GM19193 (cell line): Measurements from ENCODE around the gene PPP2R5E.

Source experiments
- POLR2A ChIP-seq: IDR thresholded peaks from 4 replicates; pipeline ENCODE4 v1.6.1; 2011; ENCODE audit not compliant: insufficient read depth, insufficient read length; ENCODE audit errors: extremely low read depth

PPP2R5E gene

DNA sequence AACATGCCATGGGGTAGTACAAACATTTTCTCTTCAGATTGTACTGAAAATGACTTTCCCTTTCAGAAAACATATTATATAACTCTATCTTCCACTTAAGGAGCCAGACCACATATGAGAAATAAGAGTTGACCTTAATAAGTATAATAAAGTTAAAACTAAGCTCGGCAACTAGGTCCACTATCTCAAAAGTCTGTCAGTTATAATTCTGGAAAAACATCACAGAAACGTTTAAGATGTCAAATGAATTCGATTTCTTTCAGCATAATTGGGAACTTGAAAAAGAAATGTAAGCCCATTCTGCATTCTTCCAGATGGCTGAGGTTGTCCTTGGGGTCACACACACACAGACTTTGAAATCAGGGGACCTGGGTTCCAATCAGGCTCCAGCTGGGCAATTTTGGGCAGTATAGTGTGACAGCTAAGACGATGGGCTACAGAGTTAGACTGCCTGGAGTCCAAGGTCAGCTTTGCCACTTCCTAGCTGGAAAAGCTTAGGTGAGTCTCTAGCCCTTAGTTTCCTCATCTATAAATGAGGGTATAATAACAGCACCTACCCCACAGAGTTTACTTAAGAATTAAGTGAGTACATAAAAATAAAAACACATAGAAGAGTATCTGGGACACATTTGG lies 75.6 kb downstream of the PPP2R5E start:
- no peak for TF ChIP-seq POLR2A

- no peak for TF ChIP-seq POLR2A
Observed at GRCh38 chr14:63465347-63465746, 77.8 kb downstream of the PPP2R5E start.

GRCh38 chr14:63460680-63461369 lies 82.4 kb downstream of the PPP2R5E start:
- TF ChIP-seq POLR2A, result no peak

DNA sequence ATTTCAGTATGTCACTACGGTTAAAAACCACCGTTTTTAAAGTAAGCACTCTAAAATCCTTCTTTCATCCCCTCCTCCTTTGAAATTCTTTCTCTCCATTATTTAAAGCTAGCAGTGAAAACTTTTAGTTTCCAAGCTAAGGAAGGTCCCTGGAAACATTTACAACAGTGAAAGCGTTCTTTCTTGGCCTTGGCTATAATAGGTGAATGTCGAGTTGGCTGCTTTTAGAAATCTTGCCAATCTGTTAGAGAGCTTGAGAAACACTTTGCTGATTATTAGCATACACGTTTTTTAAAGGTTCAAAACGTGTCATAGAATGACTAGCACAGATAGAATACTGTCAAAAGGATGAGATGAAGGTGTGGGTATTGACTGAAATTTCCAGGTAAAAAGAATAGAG lies 83.4 kb downstream of the PPP2R5E start:
- TF ChIP-seq POLR2A, result no peak

- no peak for TF ChIP-seq POLR2A
Observed at GRCh38 chr14:63457498-63457897, 85.7 kb downstream of the PPP2R5E start.

- no peak for TF ChIP-seq POLR2A
Observed at GRCh38 chr14:63454863-63455622, 88.1 kb downstream of the PPP2R5E start.

- no peak for TF ChIP-seq POLR2A
Observed at GRCh38 chr14:63454436-63454835, 88.7 kb downstream of the PPP2R5E start.

DNA sequence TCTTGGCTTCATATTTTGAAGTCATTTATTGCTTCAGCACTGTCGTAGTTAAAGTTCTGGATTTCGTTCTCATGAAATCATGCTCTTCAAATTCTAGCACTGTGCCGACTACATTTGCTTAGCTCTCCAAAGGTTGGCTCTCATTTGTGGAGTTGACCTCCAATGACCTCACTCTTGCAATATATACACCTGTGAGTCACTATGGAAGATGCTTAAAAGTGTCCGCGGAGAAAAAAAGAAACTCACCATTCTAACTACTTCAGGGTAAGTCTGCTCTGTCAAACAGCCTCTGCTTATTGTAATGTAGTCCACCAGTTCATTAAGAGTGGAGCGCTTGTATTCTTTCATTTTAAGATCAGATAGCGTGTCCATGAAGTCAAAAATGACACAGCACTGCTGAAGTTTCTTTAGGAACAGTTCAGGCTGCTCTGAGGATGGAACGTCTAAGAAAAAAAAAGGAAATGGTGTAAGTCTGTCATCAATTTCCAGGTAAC lies 89.7 kb downstream of the PPP2R5E start:
- TF ChIP-seq POLR2A, result no peak

DNA sequence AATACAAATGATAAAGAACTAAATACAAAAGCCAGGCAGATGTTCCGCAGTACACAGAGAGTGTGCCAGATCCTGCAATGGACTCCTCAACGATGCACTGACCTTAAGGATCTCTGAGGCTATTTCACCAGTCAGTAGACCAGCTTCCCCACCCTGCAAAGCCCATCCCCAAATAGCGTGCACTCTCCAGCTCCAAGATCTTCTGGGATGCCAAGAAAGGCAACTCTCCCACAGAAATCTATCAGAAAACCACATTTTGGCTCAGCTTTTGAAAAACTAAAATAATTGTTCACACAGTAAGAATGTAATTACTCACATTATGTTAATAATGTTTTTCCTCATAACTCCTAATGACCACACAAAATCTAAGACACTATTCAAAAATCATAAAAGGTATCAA lies 90.4 kb downstream of the PPP2R5E start:
- no peak for TF ChIP-seq POLR2A

DNA sequence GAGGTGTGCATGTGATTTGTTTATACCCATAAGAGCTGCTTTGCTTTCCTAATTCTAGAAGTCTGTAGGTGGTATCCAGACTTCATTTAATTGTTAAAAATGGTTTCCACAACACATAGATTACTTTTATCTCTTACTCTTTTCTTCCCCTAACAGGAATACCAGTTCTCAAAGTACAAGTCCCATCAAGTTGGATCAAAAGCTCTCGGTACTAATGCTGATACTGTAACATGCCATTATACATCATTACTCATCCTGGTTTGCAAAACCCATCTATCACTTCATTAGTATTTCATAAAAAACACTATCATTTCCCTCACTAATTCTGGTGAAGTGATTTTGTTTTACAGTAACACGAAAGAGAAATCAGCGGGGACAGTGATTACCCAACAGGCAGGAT lies 94.3 kb downstream of the PPP2R5E start:
- no peak for TF ChIP-seq POLR2A

- TF ChIP-seq POLR2A, result no peak
Observed at GRCh38 chr14:63444588-63444987, 98.6 kb downstream of the PPP2R5E start.

- no peak for TF ChIP-seq POLR2A
Observed at GRCh38 chr14:63443988-63444387, 99.2 kb downstream of the PPP2R5E start.

- TF ChIP-seq POLR2A, result no peak
Observed at GRCh38 chr14:63443361-63443760, 99.8 kb downstream of the PPP2R5E start.

DNA sequence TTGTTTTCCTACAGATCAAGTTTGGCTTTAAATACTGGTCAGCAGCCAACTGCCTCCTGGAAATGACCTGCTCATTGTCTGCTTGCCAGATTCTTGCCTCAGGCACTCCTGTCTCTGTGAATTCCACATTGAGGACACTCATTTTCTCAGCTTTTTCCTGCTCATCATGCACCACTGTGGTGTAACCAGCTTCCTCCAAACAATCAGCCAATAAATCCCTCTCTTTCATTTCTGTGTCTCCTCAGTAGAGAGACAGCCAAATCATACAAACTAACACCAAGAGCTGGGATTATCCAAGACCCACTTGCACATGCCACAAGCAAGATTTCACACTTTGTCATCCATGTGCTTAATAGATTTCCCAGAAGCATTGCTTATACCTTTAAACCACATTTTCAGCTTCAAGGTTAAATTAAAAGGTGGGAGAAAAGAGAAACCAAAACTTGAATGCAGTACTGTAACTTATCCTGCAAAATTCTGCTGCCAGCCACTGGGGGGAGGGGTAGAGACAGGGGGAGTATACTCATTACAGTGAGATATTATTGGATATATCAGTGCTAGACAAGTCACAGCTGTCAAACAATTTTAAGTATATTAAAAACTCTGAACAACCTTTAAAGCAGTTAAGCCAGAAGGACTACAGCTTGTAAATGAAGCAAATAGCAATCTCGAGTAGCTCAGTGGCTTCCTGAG lies 105.0 kb downstream of the PPP2R5E start:
- no peak for TF ChIP-seq POLR2A
